GM10266 (cell line): ENCODE data around the gene C17orf114.

Source experiments
- DNase-seq: peaks from one replicate; pipeline ENCODE4 v3.0.0; 2012; ENCODE audit errors: extremely low spot score
- CTCF ChIP-seq: IDR thresholded peaks from 2 replicates; pipeline ENCODE4 v1.5.1; 2012; ENCODE audit warnings: mild to moderate bottlenecking, low read depth; ENCODE audit not compliant: control insufficient read depth, insufficient read depth; ENCODE audit errors: missing control alignments

Gene C17orf114

GRCh38 chr17:4771519-4772234 lies 30.5 kb downstream of the C17orf114 start, which contains the start of gene TM4SF5:
Gene TM4SF5, plus strand, starts transcription at chr17:4771886. Its CDS starts 37 bp downstream, at chr17:4771923.
- no peak for TF ChIP-seq CTCF
- no peak for DNase-seq

GRCh38 chr17:4769628-4770027 lies 32.5 kb downstream of the C17orf114 start:
- no peak for DNase-seq
- no peak for TF ChIP-seq CTCF

GRCh38 chr17:4768298-4768697 lies 33.8 kb downstream of the C17orf114 start:
- no peak for TF ChIP-seq CTCF
- DNase-seq, result no peak

- no peak for DNase-seq
- TF ChIP-seq CTCF, result no peak
Observed at GRCh38 chr17:4766723-4767122, 35.4 kb downstream of the C17orf114 start.

GRCh38 chr17:4766201-4766600 lies 35.9 kb downstream of the C17orf114 start:
- no peak for TF ChIP-seq CTCF
- no peak for DNase-seq

GRCh38 chr17:4764595-4764994 lies 37.5 kb downstream of the C17orf114 start:
- DNase-seq, result no peak
- no peak for TF ChIP-seq CTCF

- no peak for DNase-seq
- TF ChIP-seq CTCF, result no peak
Observed at GRCh38 chr17:4759776-4760236, 42.3 kb downstream of the C17orf114 start.
